Adrenal gland (tissue), 5 donors: ENCODE measurements around the gene FAAP100.

Experiments used
- CTCF ChIP-seq, 6 experiments: fragments of 450-650 bp in 4 of 6; fragments of 200-600 bp in 2 of 6; sonication (generic) in 1 of 6; IDR thresholded peaks; 1 replicate in 5 of 6; 2 replicates in 1 of 6; pipeline versions ENCODE4 v1.5.1 to v1.8.0; 2016 to 2021; ENCODE audit warnings: antibody characterized with exemption in 6 of 6, mild to moderate bottlenecking in 2 of 6, moderate library complexity in 1 of 6
- POLR2A ChIP-seq, 2 donors: fragments of 450-650 bp; IDR thresholded peaks; one replicate each; pipeline ENCODE4 v1.6.1; 2017; ENCODE audit warnings: antibody characterized with exemption in 2 of 2, mild to moderate bottlenecking in 2 of 2, moderate library complexity in 1 of 2
- donor health status: DM: no; HTN: no; CAD: no.

GRCh38 chr17:81543756-81544155 lies 8.4 kb downstream of the FAAP100 start:
- TF ChIP-seq CTCF (IDR thresholded peaks at IDR 0.05) = no peak
- no peak for TF ChIP-seq POLR2A (IDR thresholded peaks at IDR 0.05)
